SK-N-SH (cell line): Measurements from ENCODE around the gene TGFB2. TPM values are rescaled to one million over a fixed set of nuclear protein-coding genes. Genes with fewer than 3 reads are reported as not detected.

ENCODE experiments used
- CTCF ChIA-PET: fragments of 300-600, 350-600 bp; formaldehyde crosslinking; extraction: SDS; loops from one replicate; lab custom pipeline; 2021; lab: Yijun Ruan, JAX
- POLR2A ChIA-PET: fragments of 350-600 bp; sonication (Branson Sonifier 250); formaldehyde crosslinking; extraction: SDS; loops from one replicate; lab custom pipeline; 2020; ENCODE audit warnings: antibody characterized with exemption, inconsistent platforms; lab: Yijun Ruan, JAX
- DNase-seq: peaks from one replicate; pipeline ENCODE4 v3.0.0; 2012
- H2AFZ ChIP-seq: fragments of 200-600 bp; sonication (generic); 2 replicates; pipeline ENCODE4 v1.8.1; 2016; ENCODE audit warnings: antibody characterized with exemption, mild to moderate bottlenecking, low read depth
- H3F3A ChIP-seq: fragments of 200-600 bp; sonication (generic); replicated peaks from 2 replicates; pipeline ENCODE3; 2016; ENCODE audit warnings: antibody characterized with exemption, mild to moderate bottlenecking; ENCODE audit not compliant: insufficient read depth
- H3K27ac ChIP-seq, 2 experiments: fragments of 200-500 bp in 1 of 2; fragments of 200-600 bp in 1 of 2; sonication (Bioruptor generic) in 1 of 2; sonication (generic), shearing (Covaris generic) in 1 of 2; 2 replicates each; pipeline versions ENCODE4 v1.5.1 to v1.6.1; 2014 to 2016; ENCODE audit warnings: low read depth in 2 of 2, inconsistent platforms in 1 of 2, low read length in 1 of 2, mild to moderate bottlenecking in 1 of 2, mixed read lengths in 1 of 2
- H3K27me3 ChIP-seq: fragments of 200-600 bp; sonication (generic), shearing (Covaris generic); 2 replicates; pipeline ENCODE4 v1.6.1; 2016; ENCODE audit warnings: mixed run types; ENCODE audit not compliant: insufficient read depth
- H3K36me3 ChIP-seq, 2 experiments: fragments of 200-500 bp in 1 of 2; fragments of 200-600 bp in 1 of 2; sonication (Bioruptor generic) in 1 of 2; sonication (generic) in 1 of 2; replicated peaks in 1 of 2; 2 replicates each; pipeline versions ENCODE3 to v1.5.1; 2014 to 2016; ENCODE audit warnings: low read length in 1 of 2, mild to moderate bottlenecking in 1 of 2; ENCODE audit not compliant: insufficient read depth in 2 of 2, control insufficient read depth in 1 of 2
- H3K4me1 ChIP-seq, 2 experiments: fragments of 200-500 bp in 1 of 2; fragments of 200-600 bp in 1 of 2; sonication (Bioruptor generic) in 1 of 2; sonication (generic), shearing (Covaris generic) in 1 of 2; 2 replicates each; pipeline versions ENCODE4 v1.5.1 to v1.6.1; 2014 to 2016; ENCODE audit warnings: low read depth in 1 of 2, low read length in 1 of 2, mixed run types in 1 of 2; ENCODE audit not compliant: insufficient read depth in 2 of 2, control insufficient read depth in 1 of 2
- H3K4me2 ChIP-seq: fragments of 200-600 bp; sonication (generic), shearing (Covaris generic); 2 replicates; pipeline ENCODE4 v1.6.1; 2017; ENCODE audit warnings: mixed run types
- H3K4me3 ChIP-seq, 2 experiments: fragments of 200-500 bp in 1 of 2; fragments of 200-600 bp in 1 of 2; sonication (Bioruptor generic) in 1 of 2; sonication (generic), shearing (Covaris generic) in 1 of 2; 2 replicates each; pipeline versions ENCODE4 v1.5.1 to v1.8.1; 2014 to 2016; ENCODE audit warnings: low read depth in 2 of 2, inconsistent platforms in 1 of 2, low read length in 1 of 2, mild to moderate bottlenecking in 1 of 2, mixed read lengths in 1 of 2, moderate library complexity in 1 of 2
- H3K79me2 ChIP-seq: fragments of 200-600 bp; sonication (generic); 2 replicates; pipeline ENCODE4 v1.8.1; 2017; ENCODE audit warnings: mild to moderate bottlenecking; ENCODE audit not compliant: insufficient read depth
- H3K9ac ChIP-seq: fragments of 200-600 bp; sonication (generic); 2 replicates; pipeline ENCODE4 v1.6.1; 2017; ENCODE audit warnings: mixed run types
- H3K9me2 ChIP-seq: fragments of 200-600 bp; sonication (generic); 2 replicates; pipeline ENCODE4 v1.6.1; 2017; ENCODE audit warnings: mixed run types
- H3K9me3 ChIP-seq: fragments of 200-600 bp; sonication (generic); 2 replicates; pipeline ENCODE4 v1.6.1; 2017; ENCODE audit warnings: mixed run types, mild to moderate bottlenecking, moderate library complexity
- H4K20me1 ChIP-seq: fragments of 200-600 bp; sonication (generic); 2 replicates; pipeline ENCODE4 v1.6.1; 2017; ENCODE audit warnings: mild to moderate bottlenecking, mixed run types; ENCODE audit not compliant: insufficient read depth
- EP300 ChIP-seq, 2 experiments: IDR thresholded peaks; 2 replicates each; pipeline versions ENCODE4 v1.4.0 to v1.6.1; 2012; ENCODE audit warnings: borderline replicate concordance in 1 of 2, low read depth in 1 of 2, low read length in 1 of 2
- EZH2phosphoT487 ChIP-seq: fragments of 200-600 bp; sonication (generic); IDR thresholded peaks from 2 replicates; pipeline ENCODE4 v1.6.1; 2017; ENCODE audit warnings: low read depth, mixed run types, mild to moderate bottlenecking, antibody characterized with exemption, moderate library complexity, borderline replicate concordance
- FOSL2 ChIP-seq: IDR thresholded peaks from 2 replicates; pipeline ENCODE4 v1.4.0; 2012; ENCODE audit warnings: low read depth, mild to moderate bottlenecking, moderate library complexity, borderline replicate concordance
- FOXM1 ChIP-seq: IDR thresholded peaks from 2 replicates; pipeline ENCODE4 v1.4.0; 2012; ENCODE audit warnings: low read depth, mild to moderate bottlenecking
- GATA2 ChIP-seq: sonication (generic); formaldehyde crosslinking; IDR thresholded peaks from 2 replicates; pipeline ENCODE4 v1.5.0; 2020; ENCODE audit warnings: mild to moderate bottlenecking, missing genetic modification reagents
- JUND ChIP-seq: IDR thresholded peaks from 2 replicates; pipeline ENCODE4 v1.4.0; 2012
- MAX ChIP-seq: IDR thresholded peaks from 2 replicates; pipeline ENCODE4 v1.4.0; 2012; ENCODE audit warnings: low read depth
- NFIC ChIP-seq: IDR thresholded peaks from 2 replicates; pipeline ENCODE4 v1.4.0; 2012; ENCODE audit warnings: borderline replicate concordance
- NRF1 ChIP-seq: IDR thresholded peaks from 2 replicates; pipeline ENCODE4 v1.6.1; 2012; ENCODE audit warnings: low read depth, mild to moderate bottlenecking, low read length
- RFX5 ChIP-seq: IDR thresholded peaks from 2 replicates; pipeline ENCODE4 v1.6.1; 2012; ENCODE audit warnings: mild to moderate bottlenecking, improper control_type of control experiment, low read length
- TCF12 ChIP-seq: IDR thresholded peaks from 2 replicates; pipeline ENCODE4 v1.4.0; 2012
- TEAD4 ChIP-seq: IDR thresholded peaks from 2 replicates; pipeline ENCODE4 v1.4.0; 2012; ENCODE audit warnings: mild to moderate bottlenecking, borderline replicate concordance; ENCODE audit not compliant: insufficient read depth
- YY1 ChIP-seq: IDR thresholded peaks from 2 replicates; pipeline ENCODE4 v1.4.0; 2012; ENCODE audit warnings: low read depth, mild to moderate bottlenecking
- WGBS: methylation state at CpG from one replicate; pipeline ENCODE4 v1.1.6; 2017; ENCODE audit warnings: low lambda C conversion rate; 5-methylcytosine and 5-hydroxymethylcytosine counted together
- polyA plus RNA-seq, 3 experiments: library from polyadenylated mRNA; depleted of rRNA; stranded (reverse); fragments of >200 nt; gene quantifications; 2 replicates each; pipeline ENCODE4 v1.2.3, GENCODE V29; 2012
- TF ChIP-seq, protein P1 (sequence below): IDR thresholded peaks from 2 replicates; pipeline ENCODE4 v1.6.1; 2012; ENCODE audit warnings: mild to moderate bottlenecking, low read depth, low read length, moderate library complexity
- TF ChIP-seq, protein P2 (sequence below): IDR thresholded peaks from 2 replicates; pipeline ENCODE4; 2012
- TF ChIP-seq, protein P3 (sequence below): fragments of 200-600 bp; sonication (generic); IDR thresholded peaks from 2 replicates; pipeline ENCODE4 v1.6.1; 2017; ENCODE audit warnings: antibody characterized with exemption, mild to moderate bottlenecking, moderate library complexity

The TGFB2 gene
- polyA plus RNA-seq, 1 of the 3 experiments (the other 2 are of a cell fraction): 2.4 TPM

DNA sequence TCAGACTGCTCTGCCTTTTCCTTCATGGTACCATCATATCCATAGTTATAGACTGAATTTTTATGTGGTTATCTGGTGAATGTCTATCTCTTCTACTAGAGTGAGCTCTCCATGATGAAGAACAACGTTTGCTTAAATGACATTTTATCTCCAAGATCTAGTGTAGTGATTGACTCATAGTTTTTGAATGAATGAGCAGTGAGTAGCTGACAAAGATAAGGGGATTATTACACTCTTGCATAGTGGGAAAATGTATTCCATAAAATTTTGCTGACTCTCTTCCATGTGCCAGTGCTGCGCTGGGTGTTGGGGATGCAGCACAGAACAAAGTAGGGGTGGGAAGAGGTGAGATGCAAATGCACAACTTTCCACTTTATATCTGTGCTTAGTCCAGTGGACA, 147.7 kb downstream of the TGFB2 start:
- Histone ChIP-seq H3K4me2 (no peak overlapping the region), H4K20me1 (no peaks in the 10 kb centered on the region), H3F3A (peaks cover 24% of the 10 kb centered on the region), H3K79me2 (no peaks in the 10 kb centered on the region), H3K27me3 (no peaks in the 10 kb centered on the region), H3K9ac (no peak overlapping the region), H3K36me3 (no peaks in the 10 kb centered on the region), H3K9me2 (no peaks in the 10 kb centered on the region), H3K4me3 (no peak overlapping the region), H3K9me3 (no peaks in the 10 kb centered on the region), H2AFZ (no peak overlapping the region), H3K4me1 (peaks cover 4 to 19% of the 10 kb centered on the region in 2 experiments), H3K27ac (peak overlapping the region in 1 of 2 experiments; percentile 26; a peak in 1 of 4 replicates)
- peak; percentile 47; the same call in 1 of the 2 replicates for TF ChIP-seq TEAD4
- TF ChIP-seq, protein P1, sequence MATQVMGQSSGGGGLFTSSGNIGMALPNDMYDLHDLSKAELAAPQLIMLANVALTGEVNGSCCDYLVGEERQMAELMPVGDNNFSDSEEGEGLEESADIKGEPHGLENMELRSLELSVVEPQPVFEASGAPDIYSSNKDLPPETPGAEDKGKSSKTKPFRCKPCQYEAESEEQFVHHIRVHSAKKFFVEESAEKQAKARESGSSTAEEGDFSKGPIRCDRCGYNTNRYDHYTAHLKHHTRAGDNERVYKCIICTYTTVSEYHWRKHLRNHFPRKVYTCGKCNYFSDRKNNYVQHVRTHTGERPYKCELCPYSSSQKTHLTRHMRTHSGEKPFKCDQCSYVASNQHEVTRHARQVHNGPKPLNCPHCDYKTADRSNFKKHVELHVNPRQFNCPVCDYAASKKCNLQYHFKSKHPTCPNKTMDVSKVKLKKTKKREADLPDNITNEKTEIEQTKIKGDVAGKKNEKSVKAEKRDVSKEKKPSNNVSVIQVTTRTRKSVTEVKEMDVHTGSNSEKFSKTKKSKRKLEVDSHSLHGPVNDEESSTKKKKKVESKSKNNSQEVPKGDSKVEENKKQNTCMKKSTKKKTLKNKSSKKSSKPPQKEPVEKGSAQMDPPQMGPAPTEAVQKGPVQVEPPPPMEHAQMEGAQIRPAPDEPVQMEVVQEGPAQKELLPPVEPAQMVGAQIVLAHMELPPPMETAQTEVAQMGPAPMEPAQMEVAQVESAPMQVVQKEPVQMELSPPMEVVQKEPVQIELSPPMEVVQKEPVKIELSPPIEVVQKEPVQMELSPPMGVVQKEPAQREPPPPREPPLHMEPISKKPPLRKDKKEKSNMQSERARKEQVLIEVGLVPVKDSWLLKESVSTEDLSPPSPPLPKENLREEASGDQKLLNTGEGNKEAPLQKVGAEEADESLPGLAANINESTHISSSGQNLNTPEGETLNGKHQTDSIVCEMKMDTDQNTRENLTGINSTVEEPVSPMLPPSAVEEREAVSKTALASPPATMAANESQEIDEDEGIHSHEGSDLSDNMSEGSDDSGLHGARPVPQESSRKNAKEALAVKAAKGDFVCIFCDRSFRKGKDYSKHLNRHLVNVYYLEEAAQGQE: no peak
- peak; percentile 82 for TF ChIP-seq TCF12
- TF ChIP-seq, protein P2, sequence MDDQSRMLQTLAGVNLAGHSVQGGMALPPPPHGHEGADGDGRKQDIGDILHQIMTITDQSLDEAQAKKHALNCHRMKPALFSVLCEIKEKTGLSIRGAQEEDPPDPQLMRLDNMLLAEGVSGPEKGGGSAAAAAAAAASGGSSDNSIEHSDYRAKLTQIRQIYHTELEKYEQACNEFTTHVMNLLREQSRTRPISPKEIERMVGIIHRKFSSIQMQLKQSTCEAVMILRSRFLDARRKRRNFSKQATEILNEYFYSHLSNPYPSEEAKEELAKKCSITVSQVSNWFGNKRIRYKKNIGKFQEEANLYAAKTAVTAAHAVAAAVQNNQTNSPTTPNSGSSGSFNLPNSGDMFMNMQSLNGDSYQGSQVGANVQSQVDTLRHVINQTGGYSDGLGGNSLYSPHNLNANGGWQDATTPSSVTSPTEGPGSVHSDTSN: peak; percentile 85
- no peak for TF ChIP-seq RFX5
- TF ChIP-seq JUND: peak; percentile 83
- TF ChIP-seq YY1: no peak
- TF ChIP-seq GATA2 (CRISPR knock-in tag): no peak
- peak in 1 of 2 experiments; percentile 70; a peak in 1 of 4 replicates for TF ChIP-seq EP300 (IDR thresholded peaks at IDR 0.05; ENCODE audit: borderline replicate concordance in 1 of 2, low read depth in 1 of 2, low read length in 1 of 2)
- peak; percentile 49; the same call in 1 of the 2 replicates for TF ChIP-seq FOSL2
- TF ChIP-seq EZH2phosphoT487: no peak
- DNase-seq: no peak
- 44% methylated on average over 2 of the region's 2 CpGs for WGBS
- POLR2A ChIA-PET: no interaction called here
- CTCF ChIA-PET: interaction anchor here (0.7 to 1.5 kb wide), 2 partner anchors 28 to 325 kb away, joined by 3 to 5 read pairs; no protein-coding TSS in a partner anchor

DNA sequence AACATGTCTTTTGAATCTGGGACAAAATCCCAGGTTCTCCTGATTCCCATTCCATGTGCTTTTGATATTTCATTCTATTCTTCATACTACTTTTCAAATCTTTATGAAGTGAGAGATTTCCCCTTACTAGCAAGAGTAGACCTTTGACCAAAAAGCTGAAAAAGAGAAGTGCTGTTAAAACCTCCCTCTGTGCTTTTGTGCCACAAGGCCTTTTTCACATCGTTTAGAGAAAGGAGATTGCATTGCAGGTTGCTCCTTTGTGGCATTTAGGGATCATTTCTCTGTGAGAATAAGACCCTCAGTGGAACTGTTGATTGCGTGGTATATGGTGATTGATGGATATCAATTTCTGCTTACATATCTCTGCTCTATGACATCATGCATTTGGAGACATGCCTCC, 148.8 kb downstream of the TGFB2 start:
- no peak overlapping the region for H2AFZ ChIP-seq
- no peak overlapping the region for H3K4me2 ChIP-seq
- peaks cover 24% of the 10 kb centered on the region for H3F3A ChIP-seq
- H3K9me3 ChIP-seq: no peaks in the 10 kb centered on the region
- no peaks in the 10 kb centered on the region for H4K20me1 ChIP-seq
- TF ChIP-seq, protein P3, sequence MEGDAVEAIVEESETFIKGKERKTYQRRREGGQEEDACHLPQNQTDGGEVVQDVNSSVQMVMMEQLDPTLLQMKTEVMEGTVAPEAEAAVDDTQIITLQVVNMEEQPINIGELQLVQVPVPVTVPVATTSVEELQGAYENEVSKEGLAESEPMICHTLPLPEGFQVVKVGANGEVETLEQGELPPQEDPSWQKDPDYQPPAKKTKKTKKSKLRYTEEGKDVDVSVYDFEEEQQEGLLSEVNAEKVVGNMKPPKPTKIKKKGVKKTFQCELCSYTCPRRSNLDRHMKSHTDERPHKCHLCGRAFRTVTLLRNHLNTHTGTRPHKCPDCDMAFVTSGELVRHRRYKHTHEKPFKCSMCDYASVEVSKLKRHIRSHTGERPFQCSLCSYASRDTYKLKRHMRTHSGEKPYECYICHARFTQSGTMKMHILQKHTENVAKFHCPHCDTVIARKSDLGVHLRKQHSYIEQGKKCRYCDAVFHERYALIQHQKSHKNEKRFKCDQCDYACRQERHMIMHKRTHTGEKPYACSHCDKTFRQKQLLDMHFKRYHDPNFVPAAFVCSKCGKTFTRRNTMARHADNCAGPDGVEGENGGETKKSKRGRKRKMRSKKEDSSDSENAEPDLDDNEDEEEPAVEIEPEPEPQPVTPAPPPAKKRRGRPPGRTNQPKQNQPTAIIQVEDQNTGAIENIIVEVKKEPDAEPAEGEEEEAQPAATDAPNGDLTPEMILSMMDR: no peak
- TF ChIP-seq FOXM1: no peak
- TF ChIP-seq, protein P2: no peak
- TF ChIP-seq NFIC: no peak
- TF ChIP-seq TCF12: no peak
- no peak for TF ChIP-seq RFX5
- TF ChIP-seq NRF1: no peak
- TF ChIP-seq YY1: no peak
- no peak for TF ChIP-seq MAX
- H3K27ac ChIP-seq: no peak overlapping the region
- H3K27me3 ChIP-seq: no peaks in the 10 kb centered on the region
- no peak for DNase-seq
- 91% methylated on average over 2 of the region's 2 CpGs for WGBS
- H3K4me1 ChIP-seq: peaks cover 10 to 16% of the 10 kb centered on the region in 2 experiments
- H3K9ac ChIP-seq: no peak overlapping the region
- no peaks in the 10 kb centered on the region for H3K9me2 ChIP-seq
- H3K79me2 ChIP-seq: no peaks in the 10 kb centered on the region
- CTCF ChIA-PET: interaction anchor here (0.7 to 1.2 kb wide), 2 partner anchors 155 to 492 kb away, joined by 3 read pairs; no protein-coding TSS in a partner anchor
- POLR2A ChIA-PET: no interaction called here
- H3K36me3 ChIP-seq: no peaks in the 10 kb centered on the region
- no peak overlapping the region for H3K4me3 ChIP-seq
